ENCODE results near the gene SLC7A5. TPM values are rescaled to one million over a fixed set of nuclear protein-coding genes. Genes with fewer than 3 reads are reported as not detected.

SLC7A5 gene
- total RNA-seq, 2 experiments from 2014 or later, result 140 to 283 TPM

DNA sequence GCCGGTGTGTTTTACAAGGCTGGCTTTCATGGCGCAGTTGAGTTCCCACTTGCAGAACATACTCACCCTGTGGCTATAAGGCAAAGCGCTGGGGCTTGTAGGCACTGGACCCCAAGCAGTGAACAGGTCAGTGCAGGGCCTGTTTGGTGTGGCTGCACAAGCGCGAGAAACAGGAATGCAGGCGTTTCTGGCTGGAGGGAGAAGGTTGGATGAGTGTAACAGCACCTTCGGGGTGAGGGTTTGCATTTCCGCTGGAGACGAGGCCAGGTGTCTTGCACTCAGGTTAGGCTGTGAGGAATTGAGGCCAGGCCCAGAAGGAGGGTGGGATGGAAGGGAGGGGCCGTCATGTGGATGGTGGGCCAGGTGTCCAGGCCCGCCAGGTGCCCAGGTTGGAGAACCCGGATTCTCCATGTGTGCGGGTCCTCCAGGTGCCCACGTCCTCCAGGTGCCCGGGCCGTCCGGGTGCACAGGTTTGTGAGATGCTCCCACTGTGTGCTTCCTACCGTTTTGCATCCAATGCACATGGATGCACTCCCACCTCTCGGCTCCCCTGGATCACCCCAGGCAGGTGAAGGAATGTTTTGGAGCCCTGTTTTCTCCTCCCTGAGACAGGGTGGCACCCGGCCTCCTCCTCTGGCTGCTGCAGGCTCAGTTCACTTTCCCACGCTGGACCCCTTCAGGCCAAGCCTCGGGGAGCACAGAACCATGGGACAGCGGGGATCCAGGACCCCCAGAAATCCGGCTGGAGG lies 46.0 kb downstream of the SLC7A5 start:
- DNase-seq (ENCODE audit: low spot score), result no peak
- Histone ChIP-seq H3K4me3 (ENCODE audit: low read depth, low read length, poor library complexity, severe bottlenecking) (no peak overlapping the region), H4K20me1 (ENCODE audit: insufficient read depth, low read length) (no peaks in the 10 kb centered on the region), H3K9me2 (ENCODE audit: insufficient read depth, low read length) (no peaks in the 10 kb centered on the region), H3K4me2 (ENCODE audit: low read length) (no peak overlapping the region), H3K36me3 (ENCODE audit: insufficient read depth, low read length) (no peaks in the 10 kb centered on the region), H3K9me3 (ENCODE audit: low read length) (peaks cover 1% of the 10 kb centered on the region; the same call in 1 of the 2 replicates), H2AFZ (ENCODE audit: low read length) (no peak overlapping the region), H3K79me2 (ENCODE audit: insufficient read depth, low read depth, low read length) (no peaks in the 10 kb centered on the region), H3K4me1 (ENCODE audit: insufficient read depth, low read length, poor library complexity, severe bottlenecking) (peaks cover 34% of the 10 kb centered on the region), H3K27ac (ENCODE audit: low read depth, low read length, poor library complexity, severe bottlenecking) (no peak overlapping the region)
- TF ChIP-seq, protein P1, sequence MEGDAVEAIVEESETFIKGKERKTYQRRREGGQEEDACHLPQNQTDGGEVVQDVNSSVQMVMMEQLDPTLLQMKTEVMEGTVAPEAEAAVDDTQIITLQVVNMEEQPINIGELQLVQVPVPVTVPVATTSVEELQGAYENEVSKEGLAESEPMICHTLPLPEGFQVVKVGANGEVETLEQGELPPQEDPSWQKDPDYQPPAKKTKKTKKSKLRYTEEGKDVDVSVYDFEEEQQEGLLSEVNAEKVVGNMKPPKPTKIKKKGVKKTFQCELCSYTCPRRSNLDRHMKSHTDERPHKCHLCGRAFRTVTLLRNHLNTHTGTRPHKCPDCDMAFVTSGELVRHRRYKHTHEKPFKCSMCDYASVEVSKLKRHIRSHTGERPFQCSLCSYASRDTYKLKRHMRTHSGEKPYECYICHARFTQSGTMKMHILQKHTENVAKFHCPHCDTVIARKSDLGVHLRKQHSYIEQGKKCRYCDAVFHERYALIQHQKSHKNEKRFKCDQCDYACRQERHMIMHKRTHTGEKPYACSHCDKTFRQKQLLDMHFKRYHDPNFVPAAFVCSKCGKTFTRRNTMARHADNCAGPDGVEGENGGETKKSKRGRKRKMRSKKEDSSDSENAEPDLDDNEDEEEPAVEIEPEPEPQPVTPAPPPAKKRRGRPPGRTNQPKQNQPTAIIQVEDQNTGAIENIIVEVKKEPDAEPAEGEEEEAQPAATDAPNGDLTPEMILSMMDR (conservative IDR thresholded peaks at IDR 0.05; ENCODE audit: low read length), result no peak
- no peak for TF ChIP-seq EZH2phosphoT487 (IDR thresholded peaks at IDR 0.05; ENCODE audit: borderline replicate concordance, low read depth, low read length)
- ChIA-PET POLR2A (interaction anchor here (0.6 kb wide), 1 partner anchor 10 kb away, joined by 4 read pairs; no protein-coding TSS in a partner anchor), CTCF (ENCODE audit: unreplicated experiment) (no interaction called here)
- intact Hi-C loops (cut with micrococcal nuclease; ENCODE audit: unreplicated experiment), result no loop called here
- BruUV-seq (replicated peaks), result no TSS peak

DNA sequence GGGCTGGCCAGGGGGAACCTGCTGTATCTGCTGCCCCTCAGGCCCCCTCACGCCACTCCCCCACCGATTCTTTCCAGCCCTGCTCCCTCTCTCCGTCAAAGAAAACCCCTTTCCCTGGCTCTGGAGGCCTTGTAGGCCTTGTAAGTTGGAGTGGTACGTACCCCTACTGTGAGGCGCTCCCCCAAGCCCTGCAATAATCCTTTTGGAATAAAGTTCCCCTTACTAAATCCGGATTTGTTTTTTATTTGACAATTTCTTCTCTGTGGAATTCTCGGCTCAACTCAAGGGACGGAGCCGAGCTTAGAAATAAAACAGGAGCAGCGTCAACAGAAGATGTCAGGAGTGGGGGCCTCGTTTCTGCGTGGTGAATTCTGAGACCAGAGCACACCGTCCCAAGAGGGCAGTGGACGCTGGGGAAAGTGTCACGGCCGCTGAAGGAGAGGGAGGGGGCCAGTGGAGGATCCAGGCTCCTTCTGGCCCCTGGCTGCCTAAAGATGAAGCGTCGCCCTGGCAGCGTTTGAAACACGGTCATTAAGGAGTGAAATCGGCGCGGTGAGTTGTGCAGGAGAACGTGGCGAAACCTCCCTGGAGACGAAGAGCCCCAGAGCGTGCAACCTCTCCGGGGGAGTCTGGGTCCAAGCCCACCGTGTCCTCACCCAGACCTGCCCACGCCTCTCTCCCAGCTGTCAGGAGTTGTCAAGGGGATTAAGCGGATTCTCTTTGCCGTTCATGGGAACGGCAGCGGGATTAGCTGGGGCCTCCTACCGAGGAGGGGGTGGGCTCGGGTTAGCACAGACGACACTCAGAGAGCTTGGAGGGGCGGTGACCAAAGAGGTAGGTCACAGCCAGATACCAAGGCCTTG lies 47.0 kb downstream of the SLC7A5 start:
- no peak for DNase-seq (ENCODE audit: low spot score)
- no peak overlapping the region for H3K4me3 ChIP-seq (ENCODE audit: low read depth, low read length, poor library complexity, severe bottlenecking)
- TF ChIP-seq, protein P1 (conservative IDR thresholded peaks at IDR 0.05; ENCODE audit: low read length), result no peak
- TF ChIP-seq EZH2phosphoT487 (IDR thresholded peaks at IDR 0.05; ENCODE audit: borderline replicate concordance, low read depth, low read length), result no peak
- no TSS peak for BruUV-seq (replicated peaks)
- no peak overlapping the region for H3K4me2 ChIP-seq (ENCODE audit: low read length)
- H3K79me2 ChIP-seq (ENCODE audit: insufficient read depth, low read depth, low read length), result no peaks in the 10 kb centered on the region
- ChIA-PET POLR2A (interaction anchor here (0.8 kb wide), 1 partner anchor 16 kb away, joined by 4 read pairs; no protein-coding TSS in a partner anchor), CTCF (ENCODE audit: unreplicated experiment) (no interaction called here)
- no peaks in the 10 kb centered on the region for H3K9me2 ChIP-seq (ENCODE audit: insufficient read depth, low read length)
- intact Hi-C loops (cut with micrococcal nuclease; ENCODE audit: unreplicated experiment), result no loop called here
- no peak overlapping the region for H3K27ac ChIP-seq (ENCODE audit: low read depth, low read length, poor library complexity, severe bottlenecking)
- no peak overlapping the region for H2AFZ ChIP-seq (ENCODE audit: low read length)
- H3K4me1 ChIP-seq (ENCODE audit: insufficient read depth, low read length, poor library complexity, severe bottlenecking), result peaks cover 28% of the 10 kb centered on the region
- no peaks in the 10 kb centered on the region for H4K20me1 ChIP-seq (ENCODE audit: insufficient read depth, low read length)
- peaks cover 12% of the 10 kb centered on the region for H3K9me3 ChIP-seq (ENCODE audit: low read length)
- H3K36me3 ChIP-seq (ENCODE audit: insufficient read depth, low read length), result no peaks in the 10 kb centered on the region
